B cell (primary cell): ENCODE measurements around the gene RSAD1. TPM values are rescaled to one million over a fixed set of nuclear protein-coding genes. Genes with fewer than 3 reads are reported as not detected.
A peak's percentile ranks its signal among the peaks of the same experiment; 100 is the strongest.

Experiments used
- ATAC-seq: fragments of 200-7000 bp; cut with Tn5 transposase; one replicate; pipeline ENCODE4 v1.10.0; 2021; ENCODE audit warnings: low read depth, mild to moderate bottlenecking, moderate number of reproducible peaks, moderate library complexity
- CTCF ChIA-PET: fragments of 350-600 bp; sonication (Branson Sonifier 250); formaldehyde crosslinking; loops from one replicate; lab custom pipeline; 2021; ENCODE audit warnings: antibody characterized with exemption, inconsistent platforms; lab: Charles Lee
- POLR2A ChIA-PET: fragments of 350-600 bp; sonication (Branson Sonifier 250); formaldehyde crosslinking; loops from one replicate; lab custom pipeline; 2021; ENCODE audit warnings: antibody characterized with exemption; lab: Charles Lee
- DNase-seq: peaks from one replicate; pipeline ENCODE4 v3.0.0; 2013
- H2AFZ ChIP-seq: 2 replicates; pipeline ENCODE4 v1.6.1; 2012; ENCODE audit warnings: mild to moderate bottlenecking, low read depth, low read length; ENCODE audit not compliant: insufficient read depth, poor library complexity, severe bottlenecking
- H3K27ac ChIP-seq, 2 donors: 1 replicate in 1 of 2; 2 replicates in 1 of 2; pipeline ENCODE4 v1.5.1; 2012 to 2013; ENCODE audit warnings: low read length in 2 of 2, mild to moderate bottlenecking in 2 of 2, moderate library complexity in 1 of 2
- H3K27me3 ChIP-seq, 4 experiments: fragments of 200-600 bp in 1 of 4; sonication (generic) in 1 of 4; replicated peaks in 1 of 4; 1 replicate in 2 of 4; 2 replicates in 2 of 4; pipeline versions ENCODE4 v1.6.1 to v1.7.0; 2013 to 2016; ENCODE audit warnings: low read length in 3 of 4, mild to moderate bottlenecking in 2 of 4, mixed read lengths in 1 of 4, moderate library complexity in 1 of 4; ENCODE audit not compliant: insufficient read depth in 4 of 4, control insufficient read depth in 3 of 4; ENCODE audit errors: control extremely low read depth in 1 of 4
- H3K36me3 ChIP-seq, 2 experiments: replicated peaks in 1 of 2; 1 replicate in 1 of 2; 2 replicates in 1 of 2; pipeline versions ENCODE4 v1.6.1 to v1.7.1; 2013; ENCODE audit warnings: low read length in 1 of 2; ENCODE audit not compliant: insufficient read depth in 2 of 2, control insufficient read depth in 1 of 2; ENCODE audit errors: control extremely low read depth in 1 of 2, extremely low read depth in 1 of 2
- H3K4me1 ChIP-seq, 2 donors: fragments of 200-600 bp in 1 of 2; sonication (generic) in 1 of 2; 1 replicate in 1 of 2; 2 replicates in 1 of 2; pipeline versions ENCODE4 v1.5.1 to v1.6.1; 2013 to 2017; ENCODE audit warnings: low read length in 2 of 2; ENCODE audit not compliant: control insufficient read depth in 2 of 2, insufficient read depth in 2 of 2
- H3K4me2 ChIP-seq: replicated peaks from 2 replicates; pipeline ENCODE3; 2012; ENCODE audit warnings: mild to moderate bottlenecking, low read depth, low read length; ENCODE audit not compliant: poor library complexity, severe bottlenecking
- H3K4me3 ChIP-seq, 5 experiments: fragments of 200-600 bp in 1 of 5; sonication (generic) in 1 of 5; 1 replicate in 3 of 5; 2 replicates in 2 of 5; pipeline versions ENCODE4 v1.5.1 to v1.7.0; 2011 to 2016; ENCODE audit warnings: low read length in 4 of 5, mild to moderate bottlenecking in 4 of 5, low read depth in 2 of 5, control low read depth in 1 of 5, moderate library complexity in 1 of 5; ENCODE audit not compliant: insufficient read depth in 1 of 5; ENCODE audit errors: control extremely low read depth in 1 of 5, extremely low read depth in 1 of 5
- H3K79me2 ChIP-seq: fragments of 200-600 bp; sonication (generic); one replicate; pipeline ENCODE4 v1.6.0; 2016; ENCODE audit warnings: low read length; ENCODE audit not compliant: control insufficient read depth, insufficient read depth
- H3K9ac ChIP-seq: fragments of 200-600 bp; sonication (generic); 2 replicates; pipeline ENCODE4 v1.6.1; 2017; ENCODE audit warnings: mild to moderate bottlenecking, low read length, moderate library complexity
- H3K9me3 ChIP-seq, 3 donors: one replicate each; pipeline versions ENCODE4 v1.6.1 to v1.7.1; 2013; ENCODE audit warnings: low read length in 2 of 3; ENCODE audit not compliant: control insufficient read depth in 2 of 3, insufficient read depth in 1 of 3; ENCODE audit errors: control extremely low read depth in 1 of 3
- H4K20me1 ChIP-seq: 2 replicates; pipeline ENCODE4 v1.6.0; 2012; ENCODE audit warnings: mild to moderate bottlenecking, low read length; ENCODE audit not compliant: insufficient read depth, control insufficient read depth, poor library complexity, severe bottlenecking
- H3K27ac Mint-ChIP-seq: one replicate; pipeline ENCODE4 v1.8.0; 2021; ENCODE audit warnings: mixed read lengths
- H3K27me3 Mint-ChIP-seq: one replicate; pipeline ENCODE4 v1.8.0; 2021; ENCODE audit warnings: mixed read lengths
- H3K4me1 Mint-ChIP-seq: one replicate; pipeline ENCODE4 v1.8.0; 2021; ENCODE audit warnings: mixed read lengths
- H3K4me3 Mint-ChIP-seq: one replicate; pipeline ENCODE4 v1.8.0; 2021; ENCODE audit warnings: mixed read lengths
- H3K9me3 Mint-ChIP-seq: one replicate; pipeline ENCODE4 v1.8.0; 2022; ENCODE audit warnings: mixed read lengths; ENCODE audit not compliant: insufficient read depth
- EZH2 ChIP-seq: IDR thresholded peaks from 2 replicates; pipeline ENCODE4 v1.6.1; 2012; ENCODE audit warnings: borderline replicate concordance, low read depth, mild to moderate bottlenecking, moderate library complexity, low read length; ENCODE audit not compliant: insufficient read depth, poor library complexity, severe bottlenecking
- WGBS: methylation state at CpG from one replicate; pipeline ENCODE4 v1.1.5; 2013; ENCODE audit warnings: missing lambda C conversion rate; ENCODE audit not compliant: insufficient coverage; 5-methylcytosine and 5-hydroxymethylcytosine counted together
- intact Hi-C: fragments of 100-400 bp; cut with micrococcal nuclease; formaldehyde crosslinking; loops from one replicate; pipeline ENCODE4 v1.10.0; 2022
- polyA plus RNA-seq: library from polyadenylated mRNA; depleted of rRNA; stranded (reverse); fragments of >200 nt; gene quantifications from 2 replicates; pipeline ENCODE4 v1.2.3, GENCODE V29; 2012
- total RNA-seq, 2 donors: library from RNA; stranded (reverse); fragments of 120-200 nt in 1 of 2; gene quantifications; 1 replicate in 1 of 2; 2 replicates in 1 of 2; pipeline versions ENCODE4 v1.2.3 to v1.2.4, GENCODE V29; 2013 to 2022
- TF ChIP-seq, protein P1 (sequence below): fragments of 200-600 bp; IDR thresholded peaks from one replicate; pipeline ENCODE4 v1.8.0; 2022; ENCODE audit warnings: antibody characterized with exemption, mild to moderate bottlenecking

The RSAD1 gene
- total and polyA plus RNA-seq, 2 donors (not counting 1 experiment from before 2014, with no cell fraction given), result 53.4 to 63.9 TPM

- Mint-ChIP-seq H3K27me3 (no peaks in the 10 kb centered on the region), H3K27ac (no peak overlapping the region), H3K4me3 (no peak overlapping the region), H3K4me1 (peaks cover 18% of the 10 kb centered on the region), H3K9me3 (no peaks in the 10 kb centered on the region)
- H3K27me3 ChIP-seq, result peaks cover 0 to 8% (median 3%) of the 10 kb centered on the region in 4 experiments
- peaks cover 9 to 14% of the 10 kb centered on the region in 2 donors for H3K4me1 ChIP-seq
- no peaks in the 10 kb centered on the region for H3K79me2 ChIP-seq
- H2AFZ ChIP-seq, result no peak overlapping the region
- H3K9me3 ChIP-seq, result peaks cover 0 to 3% (median 0%) of the 10 kb centered on the region in 3 donors
- no peak overlapping the region for H3K4me2 ChIP-seq
- no peak for ATAC-seq
- H3K4me3 ChIP-seq, result no peak overlapping the region
- TF ChIP-seq EZH2, result no peak
- TF ChIP-seq, protein P1, sequence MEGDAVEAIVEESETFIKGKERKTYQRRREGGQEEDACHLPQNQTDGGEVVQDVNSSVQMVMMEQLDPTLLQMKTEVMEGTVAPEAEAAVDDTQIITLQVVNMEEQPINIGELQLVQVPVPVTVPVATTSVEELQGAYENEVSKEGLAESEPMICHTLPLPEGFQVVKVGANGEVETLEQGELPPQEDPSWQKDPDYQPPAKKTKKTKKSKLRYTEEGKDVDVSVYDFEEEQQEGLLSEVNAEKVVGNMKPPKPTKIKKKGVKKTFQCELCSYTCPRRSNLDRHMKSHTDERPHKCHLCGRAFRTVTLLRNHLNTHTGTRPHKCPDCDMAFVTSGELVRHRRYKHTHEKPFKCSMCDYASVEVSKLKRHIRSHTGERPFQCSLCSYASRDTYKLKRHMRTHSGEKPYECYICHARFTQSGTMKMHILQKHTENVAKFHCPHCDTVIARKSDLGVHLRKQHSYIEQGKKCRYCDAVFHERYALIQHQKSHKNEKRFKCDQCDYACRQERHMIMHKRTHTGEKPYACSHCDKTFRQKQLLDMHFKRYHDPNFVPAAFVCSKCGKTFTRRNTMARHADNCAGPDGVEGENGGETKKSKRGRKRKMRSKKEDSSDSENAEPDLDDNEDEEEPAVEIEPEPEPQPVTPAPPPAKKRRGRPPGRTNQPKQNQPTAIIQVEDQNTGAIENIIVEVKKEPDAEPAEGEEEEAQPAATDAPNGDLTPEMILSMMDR, result no peak
- ChIA-PET CTCF (interaction anchor here (1.5 to 2.9 kb wide), 2 partner anchors 37 to 143 kb away, joined by 4 to 8 read pairs; no protein-coding TSS in a partner anchor), POLR2A (no interaction called here)
- H3K27ac ChIP-seq, result no peak overlapping the region
- H3K9ac ChIP-seq, result no peak overlapping the region
- no peaks in the 10 kb centered on the region for H3K36me3 ChIP-seq
- intact Hi-C loops, result no loop called here
- H4K20me1 ChIP-seq, result no peaks in the 10 kb centered on the region
- DNase-seq, result no peak
- 66% methylated on average over 5 of the region's 7 CpGs for WGBS
These were observed 27.0 kb downstream of the RSAD1 start for GRCh38 chr17:50505591-50506130.

DNA sequence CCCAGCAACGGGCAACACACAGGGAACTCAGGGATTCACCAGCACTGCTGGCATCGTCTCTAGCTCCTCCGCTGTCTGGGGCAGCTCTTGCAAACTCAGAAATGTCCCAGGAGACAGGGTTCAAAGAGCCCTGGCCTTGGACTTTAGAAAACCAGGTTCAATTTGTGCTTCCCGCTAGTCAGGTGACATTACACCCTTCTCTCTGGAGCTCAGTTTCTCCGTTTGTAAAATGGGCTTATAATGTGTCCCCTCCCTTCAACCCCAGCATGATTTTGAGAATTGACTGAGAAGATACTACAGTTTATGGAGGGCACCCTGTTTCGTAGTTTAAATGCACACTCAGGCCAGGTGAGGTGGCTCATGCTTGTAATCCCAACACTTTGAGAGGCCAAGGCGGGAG, 27.6 kb downstream of the RSAD1 start:
- Histone ChIP-seq H3K27me3 (peaks cover 0 to 8% (median 3%) of the 10 kb centered on the region in 4 experiments), H3K79me2 (no peaks in the 10 kb centered on the region), H3K4me2 (no peak overlapping the region), H3K4me3 (no peak overlapping the region), H3K27ac (no peak overlapping the region), H3K4me1 (peaks cover 9 to 16% of the 10 kb centered on the region in 2 donors), H3K36me3 (no peaks in the 10 kb centered on the region), H3K9ac (no peak overlapping the region), H4K20me1 (no peaks in the 10 kb centered on the region), H2AFZ (no peak overlapping the region), H3K9me3 (peaks cover 0 to 3% (median 0%) of the 10 kb centered on the region in 3 donors)
- CTCF ChIA-PET, result interaction anchor here (0.7 to 1.8 kb wide), 4 partner anchors 17 to 144 kb away, joined by 3 to 10 read pairs (median 4); partner anchors contain the start of gene RSAD1
- no peak for ATAC-seq
- WGBS, result 91% methylated on average over 5 of the region's 7 CpGs
- no peak for TF ChIP-seq EZH2
- TF ChIP-seq, protein P1, result no peak
- DNase-seq, result no peak
- Mint-ChIP-seq H3K4me3 (peak overlapping the region; percentile 26), H3K27me3 (no peaks in the 10 kb centered on the region), H3K9me3 (no peaks in the 10 kb centered on the region), H3K4me1 (peaks cover 23% of the 10 kb centered on the region), H3K27ac (peak overlapping the region; percentile 56)
- intact Hi-C loops, result no loop called here
- POLR2A ChIA-PET, result no interaction called here
